Smooth muscle cell (in vitro differentiated cells): ENCODE results near the gene KRTAP5-8. TPM values are rescaled to one million over a fixed set of nuclear protein-coding genes. Genes with fewer than 3 reads are reported as not detected.

Experiments used
- DNase-seq: peaks from one replicate; lab custom pipeline; 2025; ENCODE audit not compliant: unreplicated experiment; lab: John Stamatoyannopoulos, UW
- H2AFZ ChIP-seq: fragments of 200-600 bp; sonication (generic); 2 replicates; pipeline ENCODE4 v1.6.0; 2016; ENCODE audit warnings: antibody characterized with exemption, low read depth, mild to moderate bottlenecking
- H3F3A ChIP-seq: fragments of 200-600 bp; sonication (generic); 2 replicates; pipeline ENCODE4 v1.6.0; 2017; ENCODE audit warnings: antibody characterized with exemption, low read depth
- H3K27ac ChIP-seq: fragments of 200-600 bp; sonication (generic); 2 replicates; pipeline ENCODE4 v1.5.1; 2016; ENCODE audit warnings: low read depth, mild to moderate bottlenecking
- H3K27me3 ChIP-seq: fragments of 200-600 bp; sonication (generic); 2 replicates; pipeline ENCODE4 v1.6.1; 2016; ENCODE audit warnings: low read depth, mild to moderate bottlenecking
- H3K36me3 ChIP-seq: fragments of 200-600 bp; sonication (generic); 2 replicates; pipeline ENCODE4 v1.5.1; 2016; ENCODE audit warnings: low read depth
- H3K4me1 ChIP-seq: fragments of 200-600 bp; sonication (generic); 2 replicates; pipeline ENCODE4 v1.5.1; 2016; ENCODE audit warnings: low read depth
- H3K4me2 ChIP-seq: fragments of 200-600 bp; sonication (generic); 2 replicates; pipeline ENCODE4 v1.6.0; 2016; ENCODE audit warnings: mild to moderate bottlenecking
- H3K4me3 ChIP-seq: fragments of 200-600 bp; sonication (generic); 2 replicates; pipeline ENCODE4 v1.5.1; 2016; ENCODE audit warnings: mild to moderate bottlenecking
- H3K79me2 ChIP-seq: fragments of 200-600 bp; sonication (generic); 2 replicates; pipeline ENCODE4 v1.6.0; 2016; ENCODE audit warnings: low read depth, mild to moderate bottlenecking
- H3K9ac ChIP-seq: fragments of 200-600 bp; sonication (generic); 2 replicates; pipeline ENCODE4 v1.6.0; 2016; ENCODE audit warnings: low read depth
- H3K9me3 ChIP-seq: fragments of 200-600 bp; sonication (generic); replicated peaks from 2 replicates; pipeline ENCODE4 v1.5.1; 2016; ENCODE audit warnings: low read depth
- H4K20me1 ChIP-seq: fragments of 200-600 bp; sonication (generic); 2 replicates; pipeline ENCODE4 v1.6.0; 2016; ENCODE audit warnings: low read depth
- WGBS: methylation state at CpG from one replicate; pipeline ENCODE4 v1.1.7; 2016; ENCODE audit warnings: low lambda C conversion rate; 5-methylcytosine and 5-hydroxymethylcytosine counted together
- polyA plus RNA-seq: library from polyadenylated mRNA; unstranded; fragments of >200 nt; fragmentation: Nextera tagmentation; extraction: Ambion mirVana; gene quantifications from 2 replicates; pipeline ENCODE4 v1.2.1, GENCODE V29; 2016
- total RNA-seq: library from RNA; depleted of rRNA; stranded (reverse); fragments of >200 nt; gene quantifications from 2 replicates; pipeline ENCODE4 v1.2.3, GENCODE V29; 2014
- TF ChIP-seq, protein P1 (sequence below): fragments of 200-600 bp; sonication (generic); IDR thresholded peaks from 2 replicates; pipeline ENCODE4 v1.5.1; 2017; ENCODE audit warnings: borderline replicate concordance, mild to moderate bottlenecking, antibody characterized with exemption; ENCODE audit not compliant: insufficient read depth, poor library complexity, severe bottlenecking

Gene KRTAP5-8
- total and polyA plus RNA-seq, 2 experiments from 2014 or later: not detected

DNA sequence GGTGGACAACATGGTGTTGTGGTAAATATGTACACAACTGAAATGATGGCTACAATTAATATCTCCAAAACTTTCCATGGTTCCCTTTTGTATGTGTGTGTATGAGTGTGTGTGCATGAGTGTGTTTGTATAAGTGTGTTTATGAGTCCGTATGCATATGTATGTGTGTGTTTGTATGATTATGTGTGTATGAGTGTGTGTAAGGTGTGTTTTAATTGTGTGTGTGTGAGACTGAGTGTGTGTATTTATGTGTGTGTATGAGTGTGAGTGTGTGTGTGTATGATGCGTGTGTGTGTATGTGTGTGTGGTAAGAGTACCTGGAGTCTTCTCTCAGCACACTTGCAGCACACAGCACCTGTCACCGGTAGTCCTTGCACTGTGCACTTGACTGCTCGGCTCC is 18.2 kb downstream of the KRTAP5-8 start:
- Histone ChIP-seq H3K9me3 (no peaks in the 10 kb centered on the region), H3K9ac (no peak overlapping the region), H3K4me3 (no peak overlapping the region), H3K4me2 (no peak overlapping the region), H3K79me2 (no peaks in the 10 kb centered on the region), H3K27me3 (no peaks in the 10 kb centered on the region), H3K27ac (no peak overlapping the region), H4K20me1 (no peaks in the 10 kb centered on the region), H3K4me1 (no peaks in the 10 kb centered on the region), H3K36me3 (no peaks in the 10 kb centered on the region), H3F3A (no peaks in the 10 kb centered on the region), H2AFZ (no peak overlapping the region)
- whole genome bisulfite sequencing: 93% methylated on average over 4 of the region's 4 CpGs
- TF ChIP-seq, protein P1, sequence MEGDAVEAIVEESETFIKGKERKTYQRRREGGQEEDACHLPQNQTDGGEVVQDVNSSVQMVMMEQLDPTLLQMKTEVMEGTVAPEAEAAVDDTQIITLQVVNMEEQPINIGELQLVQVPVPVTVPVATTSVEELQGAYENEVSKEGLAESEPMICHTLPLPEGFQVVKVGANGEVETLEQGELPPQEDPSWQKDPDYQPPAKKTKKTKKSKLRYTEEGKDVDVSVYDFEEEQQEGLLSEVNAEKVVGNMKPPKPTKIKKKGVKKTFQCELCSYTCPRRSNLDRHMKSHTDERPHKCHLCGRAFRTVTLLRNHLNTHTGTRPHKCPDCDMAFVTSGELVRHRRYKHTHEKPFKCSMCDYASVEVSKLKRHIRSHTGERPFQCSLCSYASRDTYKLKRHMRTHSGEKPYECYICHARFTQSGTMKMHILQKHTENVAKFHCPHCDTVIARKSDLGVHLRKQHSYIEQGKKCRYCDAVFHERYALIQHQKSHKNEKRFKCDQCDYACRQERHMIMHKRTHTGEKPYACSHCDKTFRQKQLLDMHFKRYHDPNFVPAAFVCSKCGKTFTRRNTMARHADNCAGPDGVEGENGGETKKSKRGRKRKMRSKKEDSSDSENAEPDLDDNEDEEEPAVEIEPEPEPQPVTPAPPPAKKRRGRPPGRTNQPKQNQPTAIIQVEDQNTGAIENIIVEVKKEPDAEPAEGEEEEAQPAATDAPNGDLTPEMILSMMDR: no peak
- no peak for DNase-seq

DNA sequence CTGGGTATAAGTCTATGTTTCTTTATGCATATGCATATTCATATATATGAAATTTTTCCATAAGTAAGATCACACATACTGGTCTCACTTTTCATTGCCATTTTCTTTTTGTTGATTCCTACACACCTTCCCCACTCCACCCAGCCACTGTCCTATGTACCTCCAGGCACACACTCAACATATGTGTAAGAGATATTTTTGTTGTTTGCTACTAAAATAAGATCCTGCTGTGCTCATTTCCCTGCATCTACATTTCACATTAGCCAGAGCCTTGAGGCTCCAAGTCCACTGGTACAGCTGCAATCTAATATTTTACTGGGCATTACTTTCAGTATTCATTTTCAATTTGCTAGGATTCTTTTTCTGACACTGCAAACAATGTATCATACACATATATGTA is 19.4 kb downstream of the KRTAP5-8 start:
- H3K27ac ChIP-seq: no peak overlapping the region
- H3K79me2 ChIP-seq: no peaks in the 10 kb centered on the region
- no peak overlapping the region for H3K9ac ChIP-seq
- TF ChIP-seq, protein P1: no peak
- no peaks in the 10 kb centered on the region for H3K27me3 ChIP-seq
- no peaks in the 10 kb centered on the region for H3K36me3 ChIP-seq
- no peaks in the 10 kb centered on the region for H4K20me1 ChIP-seq
- H3F3A ChIP-seq: no peaks in the 10 kb centered on the region
- no peak overlapping the region for H3K4me3 ChIP-seq
- H3K9me3 ChIP-seq: no peaks in the 10 kb centered on the region
- no peaks in the 10 kb centered on the region for H3K4me1 ChIP-seq
- no peak for DNase-seq
- no peak overlapping the region for H3K4me2 ChIP-seq
- no peak overlapping the region for H2AFZ ChIP-seq

DNA sequence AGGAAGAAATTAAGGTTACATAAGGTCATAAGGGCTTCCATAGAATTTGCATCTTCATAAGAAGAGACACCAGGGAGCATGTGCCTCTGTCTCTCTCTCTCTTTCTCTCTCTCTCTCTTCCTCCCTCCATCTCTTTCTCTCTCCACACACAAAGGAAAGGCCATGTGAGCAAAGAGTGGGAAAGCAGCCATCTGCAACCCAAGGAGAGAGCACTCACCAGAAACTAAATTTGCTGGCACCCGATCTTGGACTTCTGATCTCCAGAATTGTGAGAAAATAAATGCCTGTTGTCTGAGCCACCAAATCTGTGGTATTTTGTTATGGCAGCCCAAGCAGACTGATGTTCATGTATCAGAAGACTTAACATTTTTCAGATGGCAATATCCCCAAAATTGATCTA is 21.2 kb downstream of the KRTAP5-8 start:
- no peaks in the 10 kb centered on the region for H3F3A ChIP-seq
- DNase-seq: no peak
- H3K27me3 ChIP-seq: peaks cover 4% of the 10 kb centered on the region
- no peak overlapping the region for H3K4me3 ChIP-seq
- H3K9ac ChIP-seq: no peak overlapping the region
- TF ChIP-seq, protein P1: no peak
- H4K20me1 ChIP-seq: no peaks in the 10 kb centered on the region
- H3K4me1 ChIP-seq: no peaks in the 10 kb centered on the region
- 92% methylated on average over 1 of the region's 1 CpG for WGBS
- H3K9me3 ChIP-seq: no peaks in the 10 kb centered on the region
- H3K36me3 ChIP-seq: no peaks in the 10 kb centered on the region
- H3K4me2 ChIP-seq: no peak overlapping the region
- H3K79me2 ChIP-seq: no peaks in the 10 kb centered on the region
- no peak overlapping the region for H2AFZ ChIP-seq
- no peak overlapping the region for H3K27ac ChIP-seq

DNA sequence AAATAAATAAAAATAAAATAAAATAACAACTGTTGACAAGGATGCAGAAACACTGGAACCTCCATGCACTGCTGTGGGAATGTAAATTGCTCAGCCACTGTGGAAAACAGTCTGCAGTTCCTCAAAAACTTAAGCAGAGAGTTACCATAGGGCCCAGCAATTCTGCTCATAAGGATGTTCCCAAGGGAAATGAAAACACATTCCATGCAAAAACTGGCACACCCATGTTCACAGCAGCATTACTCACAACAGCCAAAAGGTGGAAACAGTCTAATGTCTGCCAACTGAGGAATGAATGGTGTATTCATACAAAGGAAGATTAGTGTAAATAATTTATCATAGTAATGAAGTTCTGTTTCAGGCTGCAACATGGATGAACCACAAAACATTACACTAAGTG is 24.3 kb downstream of the KRTAP5-8 start:
- no peaks in the 10 kb centered on the region for H3K4me1 ChIP-seq
- H3K27me3 ChIP-seq: peaks cover 10% of the 10 kb centered on the region
- DNase-seq: no peak
- TF ChIP-seq, protein P1: no peak
- no peaks in the 10 kb centered on the region for H3K79me2 ChIP-seq
- H3K4me2 ChIP-seq: no peak overlapping the region
- H4K20me1 ChIP-seq: no peaks in the 10 kb centered on the region
- no peak overlapping the region for H2AFZ ChIP-seq
- no peak overlapping the region for H3K4me3 ChIP-seq
- no peak overlapping the region for H3K9ac ChIP-seq
- no peaks in the 10 kb centered on the region for H3F3A ChIP-seq
- H3K9me3 ChIP-seq: no peaks in the 10 kb centered on the region
- H3K27ac ChIP-seq: no peak overlapping the region
- no peaks in the 10 kb centered on the region for H3K36me3 ChIP-seq
